VCaP (cell line): Measurements from ENCODE around the gene ZNF438.

ENCODE experiments used
- H3K27ac ChIP-seq: fragments of 450-650 bp; 2 replicates; pipeline ENCODE4 v1.5.1; 2017
- TF ChIP-seq, protein P1 (sequence below): fragments of 450-650 bp; conservative IDR thresholded peaks from 2 replicates; pipeline ENCODE4 v1.5.1; 2017; ENCODE audit warnings: mild to moderate bottlenecking, moderate library complexity

Gene ZNF438

DNA sequence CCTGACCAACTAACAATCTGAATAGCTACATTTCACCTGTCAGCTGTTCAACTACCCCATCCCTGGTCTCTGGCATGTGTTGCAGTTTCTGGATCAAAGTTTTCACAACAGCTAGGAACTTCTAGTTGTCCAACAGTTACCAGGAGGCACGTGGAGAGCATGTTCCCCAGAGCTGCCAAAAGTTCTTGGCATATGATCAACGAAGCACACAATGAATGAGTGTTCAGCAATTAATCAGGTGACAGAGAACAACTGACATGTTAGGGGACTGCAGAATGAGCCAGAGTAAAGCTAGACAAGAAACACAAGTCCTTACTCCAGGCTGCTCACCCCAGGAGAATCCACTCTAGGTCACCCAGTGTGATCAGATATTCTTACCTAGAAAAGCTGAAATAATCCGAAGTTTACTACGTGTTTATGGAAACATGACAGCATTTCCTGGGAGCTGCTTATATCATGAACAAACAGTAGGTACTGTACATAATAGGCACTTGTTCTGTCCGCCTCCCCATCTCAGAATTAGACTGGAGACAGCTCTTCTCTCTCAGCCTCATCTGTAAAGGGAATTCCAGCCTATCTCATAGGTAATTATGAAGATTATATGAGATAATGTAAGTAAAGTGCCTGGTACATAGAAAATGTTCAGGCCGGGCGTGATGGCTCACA is 50.6 kb downstream of the ZNF438 start:
- TF ChIP-seq, protein P1, sequence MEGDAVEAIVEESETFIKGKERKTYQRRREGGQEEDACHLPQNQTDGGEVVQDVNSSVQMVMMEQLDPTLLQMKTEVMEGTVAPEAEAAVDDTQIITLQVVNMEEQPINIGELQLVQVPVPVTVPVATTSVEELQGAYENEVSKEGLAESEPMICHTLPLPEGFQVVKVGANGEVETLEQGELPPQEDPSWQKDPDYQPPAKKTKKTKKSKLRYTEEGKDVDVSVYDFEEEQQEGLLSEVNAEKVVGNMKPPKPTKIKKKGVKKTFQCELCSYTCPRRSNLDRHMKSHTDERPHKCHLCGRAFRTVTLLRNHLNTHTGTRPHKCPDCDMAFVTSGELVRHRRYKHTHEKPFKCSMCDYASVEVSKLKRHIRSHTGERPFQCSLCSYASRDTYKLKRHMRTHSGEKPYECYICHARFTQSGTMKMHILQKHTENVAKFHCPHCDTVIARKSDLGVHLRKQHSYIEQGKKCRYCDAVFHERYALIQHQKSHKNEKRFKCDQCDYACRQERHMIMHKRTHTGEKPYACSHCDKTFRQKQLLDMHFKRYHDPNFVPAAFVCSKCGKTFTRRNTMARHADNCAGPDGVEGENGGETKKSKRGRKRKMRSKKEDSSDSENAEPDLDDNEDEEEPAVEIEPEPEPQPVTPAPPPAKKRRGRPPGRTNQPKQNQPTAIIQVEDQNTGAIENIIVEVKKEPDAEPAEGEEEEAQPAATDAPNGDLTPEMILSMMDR, result no peak
- H3K27ac ChIP-seq, result peak overlapping the region; percentile 52

DNA sequence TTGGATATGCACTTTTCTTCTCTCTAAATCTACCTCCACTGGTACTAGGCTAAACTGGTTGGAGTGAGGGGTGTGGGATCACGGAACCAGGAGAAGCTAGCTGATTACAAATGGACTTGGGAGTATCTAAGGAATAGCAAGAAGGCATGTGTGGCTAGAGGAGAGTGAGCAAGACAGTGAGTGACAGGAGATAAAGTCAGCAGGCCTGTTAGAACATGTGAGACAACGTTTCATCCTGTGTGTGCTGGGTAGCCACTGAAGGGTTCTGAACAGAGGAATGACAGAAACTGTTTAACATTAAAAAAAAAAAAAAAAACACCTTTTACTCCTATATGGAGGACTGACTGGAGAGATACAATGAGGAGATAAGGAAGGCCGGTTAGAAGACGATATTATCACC is 51.7 kb downstream of the ZNF438 start:
- TF ChIP-seq, protein P1, result no peak
- H3K27ac ChIP-seq, result no peak overlapping the region

DNA sequence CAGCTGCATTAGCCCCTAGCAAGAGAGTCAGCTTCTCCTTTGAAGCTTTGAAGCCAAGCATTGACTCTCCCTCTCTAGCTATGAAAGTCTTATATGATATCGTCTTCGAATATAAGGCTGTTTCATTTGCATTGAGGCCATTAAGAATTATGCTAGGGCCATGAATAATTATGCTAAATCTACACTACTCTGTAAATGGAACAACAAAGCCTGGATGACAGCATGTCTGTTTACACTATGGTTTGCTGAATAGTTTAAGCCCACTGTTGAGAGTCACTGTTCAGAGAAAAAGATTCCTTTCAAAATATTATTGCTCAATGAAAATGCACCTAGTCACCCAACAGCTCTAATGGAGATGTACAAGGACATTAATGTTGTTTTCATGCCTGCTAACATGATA is 52.8 kb downstream of the ZNF438 start:
- H3K27ac ChIP-seq, result no peak overlapping the region
- TF ChIP-seq, protein P1, result no peak

DNA sequence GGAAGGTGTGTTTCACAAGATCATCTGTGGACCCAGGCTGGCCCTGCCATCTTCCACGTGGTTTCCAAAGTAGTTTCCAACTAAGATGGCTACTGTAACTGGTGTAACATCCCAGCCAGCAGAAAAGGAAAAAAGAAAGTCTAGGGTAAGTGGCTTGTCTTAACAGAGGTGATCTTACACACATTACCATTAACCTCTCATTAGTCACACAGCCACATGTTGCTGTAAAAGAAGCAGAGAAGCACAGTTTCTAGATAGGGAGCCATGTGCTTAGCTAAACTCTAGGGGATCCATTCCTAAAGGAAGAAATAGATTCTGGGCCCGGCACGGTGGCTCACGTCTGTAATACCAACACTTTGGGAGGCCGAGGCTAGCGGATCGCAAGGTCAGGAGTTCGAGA is 54.3 kb downstream of the ZNF438 start:
- no peak overlapping the region for H3K27ac ChIP-seq
- TF ChIP-seq, protein P1, result no peak

DNA sequence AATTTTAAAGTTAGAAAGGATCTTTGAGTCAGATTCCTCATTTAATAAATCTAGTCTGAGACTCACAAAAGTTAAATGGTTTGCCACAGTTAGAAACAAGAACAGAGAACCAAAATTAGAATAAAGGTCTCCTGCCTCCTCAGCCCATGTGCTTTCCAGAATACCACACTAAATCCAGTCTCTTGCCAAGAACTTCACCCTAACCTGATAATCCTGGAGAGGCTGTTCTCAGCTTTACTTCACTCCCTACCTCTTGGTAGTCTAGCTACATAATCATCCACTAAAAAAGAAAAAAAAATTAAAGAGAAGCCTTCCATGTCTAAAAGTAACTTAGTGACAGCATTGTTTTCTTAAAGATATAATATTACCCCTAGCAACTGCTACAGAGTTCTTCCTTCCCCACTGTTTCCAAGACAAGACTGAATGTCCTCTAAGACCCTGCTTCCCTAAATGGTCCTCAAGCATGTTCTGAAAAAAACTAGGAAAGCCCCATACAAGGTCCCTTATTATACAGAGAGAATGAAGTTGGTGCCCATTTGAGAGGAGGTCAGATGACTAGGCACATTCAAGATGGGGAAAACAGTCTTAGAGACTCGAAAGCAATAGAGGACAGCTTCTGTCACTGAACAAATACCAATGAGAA is 56.8 kb downstream of the ZNF438 start:
- TF ChIP-seq, protein P1, result no peak
- no peak overlapping the region for H3K27ac ChIP-seq

DNA sequence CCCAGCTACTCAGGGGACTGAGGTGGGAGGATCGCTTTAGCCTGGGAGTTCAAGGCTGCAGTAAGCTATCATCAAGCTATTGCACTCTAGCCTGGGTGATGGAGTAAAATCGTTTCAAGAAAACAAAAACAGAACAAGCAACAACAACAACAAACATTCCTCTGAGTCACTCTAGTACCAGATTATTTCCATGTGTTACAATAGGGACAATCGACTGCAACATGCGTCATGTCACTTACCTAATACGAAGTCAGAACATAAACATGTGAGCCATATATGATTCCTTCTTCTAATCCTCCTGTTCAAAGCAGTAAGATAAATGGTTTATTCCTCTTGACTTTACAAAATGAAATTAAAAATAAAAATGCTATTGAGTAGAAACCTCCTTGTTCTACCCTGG is 57.3 kb downstream of the ZNF438 start:
- no peak overlapping the region for H3K27ac ChIP-seq
- TF ChIP-seq, protein P1, result no peak

DNA sequence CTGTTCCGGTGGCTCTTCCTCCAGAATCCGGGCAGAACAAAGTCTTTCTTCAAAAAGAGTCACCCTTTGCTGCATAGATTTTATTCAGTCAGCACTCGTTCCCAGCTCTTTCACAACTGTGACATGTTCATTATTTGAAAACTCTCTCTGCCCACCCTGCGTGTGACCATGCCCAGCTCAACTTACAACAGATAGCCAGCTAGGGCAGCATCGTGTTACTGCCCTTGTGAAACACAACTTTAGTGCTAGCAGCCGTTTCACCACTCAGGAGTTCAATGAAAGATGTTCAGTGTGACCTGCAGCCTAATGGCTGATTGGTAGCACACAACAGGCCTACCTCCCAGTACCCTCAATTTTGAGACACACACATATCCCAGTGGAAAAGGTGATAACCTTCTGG is 57.9 kb downstream of the ZNF438 start:
- H3K27ac ChIP-seq, result no peak overlapping the region
- TF ChIP-seq, protein P1, result no peak
